Lung (tissue), 12 donors: Measurements from ENCODE around the gene ARHGAP18. TPM values are rescaled to one million over a fixed set of nuclear protein-coding genes. Genes with fewer than 3 reads are reported as not detected.

ENCODE experiments used
- ATAC-seq: fragments of 200-7000 bp; cut with Tn5 transposase; one replicate; pipeline ENCODE4 v1.9.1; 2020; ENCODE audit warnings: moderate number of reproducible peaks; ENCODE audit not compliant: insufficient read depth, low FRiP score
- DNase-seq, 3 donors: peaks; one replicate each; pipeline ENCODE4 v3.0.0-alpha.2; 2013 to 2017
- H3K27ac ChIP-seq, 2 donors: one replicate each; pipeline ENCODE4 v1.5.1; 2013; ENCODE audit warnings: mild to moderate bottlenecking in 2 of 2, moderate library complexity in 2 of 2, control low read depth in 1 of 2, inconsistent platforms in 1 of 2, low read depth in 1 of 2, low read length in 1 of 2
- H3K27me3 ChIP-seq, 3 donors: one replicate each; pipeline ENCODE4 v1.5.1; 2013; ENCODE audit warnings: low read length in 2 of 3; ENCODE audit not compliant: control insufficient read depth in 3 of 3, insufficient read depth in 3 of 3
- H3K36me3 ChIP-seq, 4 donors: one replicate each; pipeline ENCODE4 v1.5.1; 2013; ENCODE audit warnings: low read length in 4 of 4, mild to moderate bottlenecking in 1 of 4, moderate library complexity in 1 of 4; ENCODE audit not compliant: control insufficient read depth in 4 of 4, insufficient read depth in 4 of 4
- H3K4me1 ChIP-seq, 5 donors: one replicate each; pipeline ENCODE4 v1.5.1; 2013; ENCODE audit warnings: low read length in 5 of 5, mild to moderate bottlenecking in 2 of 5, moderate library complexity in 1 of 5; ENCODE audit not compliant: control insufficient read depth in 5 of 5, insufficient read depth in 5 of 5
- H3K4me3 ChIP-seq: one replicate; pipeline ENCODE4 v1.5.1; 2013; ENCODE audit warnings: mild to moderate bottlenecking, control low read depth, moderate library complexity
- H3K9ac ChIP-seq, 2 donors: one replicate each; pipeline ENCODE4 v1.5.1; 2013; ENCODE audit warnings: low read length in 2 of 2, control low read depth in 1 of 2; ENCODE audit not compliant: insufficient read depth in 1 of 2
- H3K9me3 ChIP-seq, 4 donors: one replicate each; pipeline ENCODE4 v1.5.1; 2013; ENCODE audit warnings: low read length in 3 of 4, mild to moderate bottlenecking in 1 of 4, moderate library complexity in 1 of 4; ENCODE audit not compliant: control insufficient read depth in 4 of 4, insufficient read depth in 3 of 4
- CTCF ChIP-seq: IDR thresholded peaks from 2 replicates; pipeline ENCODE4 v1.5.1; 2012; ENCODE audit warnings: mild to moderate bottlenecking; ENCODE audit errors: control extremely low read depth, extremely low read depth
- WGBS, 2 donors: extraction: QIAGEN DNeasy Blood & Tissue Kit; methylation state at CpG; one replicate each; pipeline ENCODE4 v1.1.7; 2013; 5-methylcytosine and 5-hydroxymethylcytosine counted together
- polyA plus RNA-seq, 2 donors: library from polyadenylated mRNA; stranded (reverse); fragments of 200-250 nt; gene quantifications; one replicate each; pipeline ENCODE4 v1.2.1, GENCODE V29; 2013
- total RNA-seq, 2 donors: library from RNA; depleted of rRNA in 1 of 2; stranded (reverse); fragments of >200 nt in 1 of 2; gene quantifications; one replicate each; pipeline ENCODE4 v1.2.1, GENCODE V29; 2014 to 2021
- donor health status: control.
- donor health status: control.
- donor health status: Bipolar disorder and iron deficiency.
- donor health status: healthy.
- donor health status: DM: yes; HTN: yes; CAD: no.

ARHGAP18 gene
- total and polyA plus RNA-seq, 4 donors, result 16.4 to 70.7 (median 33.0) TPM

GRCh38 chr6:129659590-129660345, 50.2 kb downstream of the ARHGAP18 start:
- TF ChIP-seq CTCF, result no peak
- H3K36me3 ChIP-seq, result no peaks in the 10 kb centered on the region
- 76 to 84% methylated on average over 14 of the region's 14 CpGs for WGBS, 2 donors
- no peaks in the 10 kb centered on the region for H3K27me3 ChIP-seq
- DNase-seq (no peak), ATAC-seq (no peak)
- peak overlapping the region; percentile 1 to 58 for H3K27ac ChIP-seq
- H3K4me3 ChIP-seq, result no peak overlapping the region
- no peak overlapping the region for H3K9ac ChIP-seq
- H3K4me1 ChIP-seq, result peaks cover 0 to 5% (median 0%) of the 10 kb centered on the region in 5 donors
- H3K9me3 ChIP-seq, result no peaks in the 10 kb centered on the region

DNA sequence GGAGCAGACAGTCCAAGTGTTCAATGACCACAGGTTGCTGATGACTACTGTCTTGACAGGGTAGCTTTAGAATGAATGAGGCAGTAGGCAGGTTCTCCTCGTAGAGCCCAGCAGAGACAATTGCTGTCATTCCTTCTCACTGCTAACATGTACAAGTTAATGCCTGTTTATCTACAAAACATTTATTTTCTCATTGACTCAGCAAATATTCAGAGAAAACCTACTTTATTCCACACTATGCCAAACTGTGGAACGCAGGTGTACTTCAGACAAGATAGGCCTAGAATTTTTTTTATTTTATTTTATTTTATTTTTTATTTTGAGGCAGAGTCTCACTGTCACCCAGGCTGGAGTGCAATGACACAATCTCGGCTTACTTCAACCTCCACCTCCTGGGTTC, 50.8 kb downstream of the ARHGAP18 start:
- no peaks in the 10 kb centered on the region for H3K9me3 ChIP-seq
- no peak overlapping the region for H3K4me3 ChIP-seq
- DNase-seq, result no peak
- 88% methylated on average over 3 of the region's 3 CpGs for WGBS, 2 donors
- H3K4me1 ChIP-seq, result peaks cover 0 to 8% (median 0%) of the 10 kb centered on the region in 5 donors
- peak overlapping the region in 1 of 2 donors; percentile 1 for H3K27ac ChIP-seq
- TF ChIP-seq CTCF, result no peak
- no peaks in the 10 kb centered on the region for H3K36me3 ChIP-seq
- no peak for ATAC-seq
- H3K27me3 ChIP-seq, result no peaks in the 10 kb centered on the region
- no peak overlapping the region for H3K9ac ChIP-seq

- H3K4me1 ChIP-seq, result peaks cover 0 to 8% (median 0%) of the 10 kb centered on the region in 5 donors
- 77 to 85% methylated on average over 3 of the region's 3 CpGs for WGBS, 2 donors
- no peak overlapping the region for H3K4me3 ChIP-seq
- no peaks in the 10 kb centered on the region for H3K36me3 ChIP-seq
- no peak overlapping the region for H3K9ac ChIP-seq
- DNase-seq, result no peak
- no peak for ATAC-seq
- no peak overlapping the region for H3K27ac ChIP-seq
- no peaks in the 10 kb centered on the region for H3K27me3 ChIP-seq
- H3K9me3 ChIP-seq, result no peaks in the 10 kb centered on the region
- no peak for TF ChIP-seq CTCF
These were observed 52.5 kb downstream of the ARHGAP18 start for GRCh38 chr6:129657483-129657882.
